ENCODE measurements around the gene DNAJC5. TPM values are rescaled to one million over a fixed set of nuclear protein-coding genes. Genes with fewer than 3 reads are reported as not detected.

Gene DNAJC5

GRCh38 chr20:63982937-63983336 lies 88.0 kb downstream of the DNAJC5 start:
- Histone ChIP-seq H4K8ac (ENCODE audit: low read depth, low read length) (no peak overlapping the region), H3K18ac (ENCODE audit: low read length) (no peak overlapping the region), H3K4me3 (ENCODE audit: low read length) (no peak overlapping the region), H3K56ac (ENCODE audit: low read length) (no peak overlapping the region), H2BK5ac (ENCODE audit: low read length) (no peak overlapping the region), H3K27me3 (ENCODE audit: insufficient read depth, low read length, poor library complexity) (no peaks in the 10 kb centered on the region), H3K4ac (ENCODE audit: low read depth, low read length) (no peak overlapping the region), H3K79me1 (ENCODE audit: low read length) (peaks cover 13% of the 10 kb centered on the region), H3K79me2 (ENCODE audit: control insufficient read depth, insufficient read depth, low read length) (peaks cover 13% of the 10 kb centered on the region), H3K4me1 (ENCODE audit: control insufficient read depth, low read depth, low read length) (peaks cover 4% of the 10 kb centered on the region), H2AK5ac (ENCODE audit: low read length) (no peak overlapping the region), H3K9ac (ENCODE audit: low read length) (no peak overlapping the region), H3K36me3 (ENCODE audit: control insufficient read depth, insufficient read depth, low read length) (peaks cover 2% of the 10 kb centered on the region), H3K4me2 (ENCODE audit: low read length) (no peak overlapping the region), H4K5ac (ENCODE audit: low read length) (no peak overlapping the region), H2BK120ac (ENCODE audit: low read depth, low read length) (no peak overlapping the region), H3K23ac (ENCODE audit: low read length) (no peak overlapping the region), H3K27ac (ENCODE audit: low read depth, low read length) (no peak overlapping the region), H2BK15ac (replicated peaks; ENCODE audit: low read depth) (no peak overlapping the region)
- no CpG with 5 or more reads among the region's 14 CpGs for WGBS (ENCODE audit: extremely low coverage, insufficient coverage, low lambda C conversion rate)
- DNase-seq: no peak

Small RNAs within 50 kb of the gene (small RNA-seq; reads per million reads assigned to genes)
- not detected for gene MIR647 (ENCODE audit: insufficient read depth)
- gene MIR941-2 (ENCODE audit: insufficient read depth): not detected
- not detected for gene MIR941-4 (ENCODE audit: insufficient read depth)
- gene MIR941-5 (ENCODE audit: insufficient read depth): not detected
- not detected for gene RNU1-134P (ENCODE audit: insufficient read depth)
